A549 (cell line): ENCODE data around the gene GJB1. TPM values are rescaled to one million over a fixed set of nuclear protein-coding genes. Genes with fewer than 3 reads are reported as not detected.

ENCODE experiments used
- ATAC-seq, 2 experiments: fragments of 200-7000 bp in 1 of 2; fragments of >200 bp in 1 of 2; cut with Nextera tagmentation in 1 of 2; cut with Tn5 transposase in 1 of 2; 3 replicates each; pipeline versions ENCODE4 v1.8.0 to v1.9.1; 2018 to 2020; ENCODE audit warnings: mild to moderate bottlenecking in 1 of 2, moderate library complexity in 1 of 2
- CTCF ChIA-PET: fragments of 300-600 bp; sonication (Branson Sonifier 250); formaldehyde crosslinking; extraction: SDS; loops from one replicate; lab custom pipeline; 2021; ENCODE audit warnings: antibody characterized with exemption, inconsistent platforms; lab: Yijun Ruan, JAX
- POLR2A ChIA-PET: fragments of 350-600 bp; formaldehyde crosslinking; extraction: SDS; loops from one replicate; lab custom pipeline; 2021; ENCODE audit warnings: antibody characterized with exemption, inconsistent platforms; lab: Yijun Ruan, JAX
- DNase-seq, 2 experiments: peaks; one replicate each; pipeline versions ENCODE4 v3.0.0 to v3.0.0-alpha.2; 2011 to 2016; ENCODE audit warnings: low read depth in 1 of 2, low spot score in 1 of 2
- FAIRE-seq: peaks from 2 replicates; lab custom pipeline; 2011; peaks lifted over from hg19 to GRCh38; lab: Jason Lieb, UNC
- H3K27ac ChIP-seq, 2 experiments: fragments of >200 bp; sonication (Bioruptor Twin); formaldehyde crosslinking; 3 replicates each; pipeline ENCODE4 v1.5.1; 2016 to 2017
- H3K4me1 ChIP-seq: fragments of >200 bp; sonication (Bioruptor Twin); formaldehyde crosslinking; 3 replicates; pipeline ENCODE4 v1.6.1; 2016
- H3K4me2 ChIP-seq: fragments of >200 bp; sonication (Bioruptor Twin); formaldehyde crosslinking; 3 replicates; pipeline ENCODE4 v1.6.1; 2016
- H3K4me3 ChIP-seq: fragments of >200 bp; sonication (Bioruptor Twin); formaldehyde crosslinking; 3 replicates; pipeline ENCODE4 v1.5.1; 2016
- H3K9me3 ChIP-seq: fragments of >200 bp; sonication (Bioruptor Twin); formaldehyde crosslinking; 3 replicates; pipeline ENCODE4 v1.6.1; 2016
- CEBPB ChIP-seq, 2 experiments: fragments of >200 bp in 1 of 2; sonication (Bioruptor Twin) in 1 of 2; formaldehyde crosslinking in 1 of 2; IDR thresholded peaks; 2 replicates each; pipeline ENCODE4 v1.6.1; 2012 to 2016
- EP300 ChIP-seq, 2 experiments: fragments of >200 bp; sonication (Bioruptor Twin); formaldehyde crosslinking; IDR thresholded peaks; 2 replicates in 1 of 2; 3 replicates in 1 of 2; pipeline ENCODE4 v1.6.1; 2016 to 2017
- ESRRA ChIP-seq: fragments of 150-350 bp; IDR thresholded peaks from 2 replicates; pipeline ENCODE4 v1.6.1; 2014; ENCODE audit warnings: mild to moderate bottlenecking, low read length, borderline replicate concordance
- FOSL2 ChIP-seq, 2 experiments: fragments of 450-650 bp in 1 of 2; fragments of >200 bp in 1 of 2; sonication (Bioruptor Twin) in 1 of 2; formaldehyde crosslinking; IDR thresholded peaks; 2 replicates each; pipeline versions ENCODE4 v1.5.0 to v1.6.1; 2016 to 2020; ENCODE audit warnings: mild to moderate bottlenecking in 1 of 2, moderate library complexity in 1 of 2
- HDAC2 ChIP-seq: fragments of 200-600 bp; sonication (generic); IDR thresholded peaks from 2 replicates; pipeline ENCODE4 v1.6.1; 2016
- HES2 ChIP-seq: fragments of >200 bp; sonication (Bioruptor Twin); formaldehyde crosslinking; IDR thresholded peaks from 2 replicates; pipeline ENCODE4 v1.6.1; 2016
- HOXA7 ChIP-seq: fragments of 250-450 bp; sonication (Bioruptor Pico); IDR thresholded peaks from 2 replicates; pipeline ENCODE4 v1.5.0; 2020; ENCODE audit warnings: mild to moderate bottlenecking, moderate library complexity
- JUN ChIP-seq, 2 experiments: fragments of >200 bp; sonication (Bioruptor Twin); formaldehyde crosslinking; IDR thresholded peaks; 2 replicates in 1 of 2; 3 replicates in 1 of 2; pipeline ENCODE4 v1.6.1; 2016 to 2017
- MAX ChIP-seq: IDR thresholded peaks from 2 replicates; pipeline ENCODE4 v1.6.1; 2012
- MAZ ChIP-seq: fragments of 150-350 bp; IDR thresholded peaks from 2 replicates; pipeline ENCODE4 v1.6.1; 2014; ENCODE audit warnings: antibody characterized with exemption, low read depth, low read length, borderline replicate concordance
- MYC ChIP-seq: IDR thresholded peaks from 2 replicates; pipeline ENCODE4 v1.6.1; 2012; ENCODE audit warnings: mild to moderate bottlenecking, inconsistent platforms, low read length, improper control_type of control experiment, borderline replicate concordance
- NR3C1 ChIP-seq: fragments of >200 bp; sonication (Bioruptor Twin); formaldehyde crosslinking; IDR thresholded peaks from 3 replicates; pipeline ENCODE4 v1.6.1; 2017
- POLR2A ChIP-seq: IDR thresholded peaks from 2 replicates; pipeline ENCODE4 v1.6.1; 2012; ENCODE audit warnings: mild to moderate bottlenecking, low read length
- RAD21 ChIP-seq, 2 experiments: fragments of >200 bp in 1 of 2; sonication (Bioruptor Twin) in 1 of 2; formaldehyde crosslinking in 1 of 2; IDR thresholded peaks in 1 of 2; conservative IDR thresholded peaks in 1 of 2; 2 replicates in 1 of 2; 3 replicates in 1 of 2; pipeline ENCODE4 v1.6.1; 2012 to 2018; ENCODE audit warnings: inconsistent platforms in 1 of 2
- RCOR1 ChIP-seq: fragments of 150-350 bp; IDR thresholded peaks from 2 replicates; pipeline ENCODE4 v1.6.1; 2014; ENCODE audit warnings: antibody characterized with exemption, low read length, low read depth
- REST ChIP-seq: fragments of 200-600 bp; sonication (generic); IDR thresholded peaks from 2 replicates; pipeline ENCODE4 v1.6.1; 2016; ENCODE audit warnings: antibody characterized with exemption, mild to moderate bottlenecking, moderate library complexity
- SMC3 ChIP-seq: fragments of >200 bp; sonication (Bioruptor Twin); formaldehyde crosslinking; IDR thresholded peaks from 3 replicates; pipeline ENCODE4 v1.6.1; 2018; ENCODE audit warnings: inconsistent platforms
- SREBF2 ChIP-seq: fragments of 450-650 bp; IDR thresholded peaks from 2 replicates; pipeline ENCODE4 v1.6.1; 2014; ENCODE audit warnings: mild to moderate bottlenecking, moderate library complexity
- TFCP2L1 ChIP-seq: fragments of 250-450 bp; sonication (Bioruptor Pico); IDR thresholded peaks from 2 replicates; pipeline ENCODE4 v1.5.0; 2021; ENCODE audit warnings: mild to moderate bottlenecking
- WGBS: methylation state at CpG from one replicate; pipeline ENCODE4 v1.1.6; 2017; ENCODE audit errors: missing lambda C conversion rate; 5-methylcytosine and 5-hydroxymethylcytosine counted together
- polyA plus RNA-seq, 4 experiments: library from polyadenylated mRNA; depleted of rRNA in 3 of 4; stranded (reverse); fragments of >200 nt; fragmentation: RNase III in 1 of 4; extraction: RNeasy Plus Mini Kit Qiagen cat#74134 plus additional on column Dnase treatment in 1 of 4; gene quantifications; 2 replicates in 3 of 4; 3 replicates in 1 of 4; pipeline ENCODE4 v1.2.3, GENCODE V29; 2011 to 2017

The GJB1 gene
- polyA plus RNA-seq, 2 of the 4 experiments (the other 2 are of a cell fraction) = 0.13 to 0.39 TPM

GRCh38 chrX:71244359-71245128 is 21.5 kb downstream of the GJB1 start:
- CTCF ChIA-PET = interaction anchor here (0.5 kb wide), 1 partner anchor 337 kb away, joined by 3 read pairs; no protein-coding TSS in a partner anchor
- no peak overlapping the region for H3K4me2 ChIP-seq
- H3K9me3 ChIP-seq = no peaks in the 10 kb centered on the region
- TF ChIP-seq POLR2A (no peak), NR3C1 (no peak), RCOR1 (no peak), FOSL2 (IDR thresholded peaks at IDR 0.05) (no peak), FOSL2 (CRISPR knock-in tag; IDR thresholded peaks at IDR 0.05) (no peak), HOXA7 (CRISPR knock-in tag) (no peak), ESRRA (no peak), MAX (no peak), RAD21 (conservative IDR thresholded peaks at IDR 0.05 in 1 of 2, IDR thresholded peaks at IDR 0.05 in 1 of 2) (no peak), TFCP2L1 (CRISPR knock-in tag) (no peak), HES2 (no peak), CEBPB (IDR thresholded peaks at IDR 0.05) (no peak), SREBF2 (no peak), JUN (IDR thresholded peaks at IDR 0.05) (no peak), EP300 (IDR thresholded peaks at IDR 0.05) (no peak), MYC (no peak), MAZ (no peak), HDAC2 (no peak)
- WGBS = 94% methylated on average over 7 of the region's 9 CpGs
- no peak for FAIRE-seq
- ATAC-seq = no peak
- no peaks in the 10 kb centered on the region for H3K4me1 ChIP-seq
- no peak overlapping the region for H3K27ac ChIP-seq
- POLR2A ChIA-PET = no interaction called here
- DNase-seq = no peak
- no peak overlapping the region for H3K4me3 ChIP-seq

- no peak overlapping the region for H3K27ac ChIP-seq
- H3K9me3 ChIP-seq = no peaks in the 10 kb centered on the region
- CTCF ChIA-PET = interaction anchor here (0.5 kb wide), 1 partner anchor 336 kb away, joined by 3 read pairs; no protein-coding TSS in a partner anchor
- FAIRE-seq (no peak), ATAC-seq (no peak), DNase-seq (no peak)
- POLR2A ChIA-PET = no interaction called here
- no peak overlapping the region for H3K4me2 ChIP-seq
- H3K4me3 ChIP-seq = no peak overlapping the region
- H3K4me1 ChIP-seq = no peaks in the 10 kb centered on the region
- no peak for TF ChIP-seq REST
- no peak for TF ChIP-seq NR3C1
- TF ChIP-seq, all 56 proteins: peak for 0
- 98% methylated on average over 2 of the region's 2 CpGs for WGBS
Observed at GRCh38 chrX:71245159-71245558, 22.1 kb downstream of the GJB1 start.

- 93% methylated on average over 9 of the region's 9 CpGs for WGBS
- no peak overlapping the region for H3K27ac ChIP-seq
- no peaks in the 10 kb centered on the region for H3K9me3 ChIP-seq
- FAIRE-seq = no peak
- ChIA-PET CTCF (interaction anchor here (1.8 kb wide), 1 partner anchor 32 kb away, joined by 4 read pairs; the partner anchor contains the start of gene NONO), POLR2A (no interaction called here)
- no peak for ATAC-seq
- TF ChIP-seq MAZ = no peak
- TF ChIP-seq SMC3 = no peak
- no peak overlapping the region for H3K4me2 ChIP-seq
- peaks cover 23% of the 10 kb centered on the region for H3K4me1 ChIP-seq
- DNase-seq = no peak
- H3K4me3 ChIP-seq = no peak overlapping the region
Observed at GRCh38 chrX:71250841-71251240, 27.8 kb downstream of the GJB1 start.
